Stimulated activated CD4-positive, alpha-beta T cell treated with anti-CD3 and anti-CD28 coated beads, Interleukin-15, amount 100 ng/mL, for 1 hour (primary cell): ENCODE data around the gene FAM184A.
"Not testable (repeated sequence)": the region's sequence is repeated elsewhere in the genome, so short reads cannot be mapped to it uniquely, and the experiment has no call there.

Experiments
- DNase-seq, 2 donors: peaks; one replicate each; pipeline ENCODE4 v3.0.0-alpha.2; 2020; ENCODE audit warnings: low read depth in 1 of 2, low spot score in 1 of 2

Gene FAM184A

DNA sequence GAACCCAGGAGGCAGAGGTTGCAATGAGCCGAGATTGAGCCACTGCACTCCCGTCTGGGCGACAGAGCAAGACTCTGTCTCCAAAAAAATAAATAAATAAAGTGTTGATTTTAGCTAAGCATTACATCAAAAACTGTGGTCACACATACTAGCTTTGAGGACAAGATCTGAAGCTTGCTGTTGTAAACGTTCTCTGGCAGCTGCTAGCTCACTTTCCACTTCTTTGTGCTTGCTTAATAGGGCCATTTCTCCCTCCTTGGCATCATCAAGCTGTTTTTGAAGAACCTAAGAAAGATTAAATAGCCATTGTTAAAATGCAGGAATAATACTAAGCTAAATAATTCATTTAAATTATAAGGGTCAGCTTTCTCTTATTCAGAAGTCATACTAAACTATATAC lies 55.7 kb downstream of the FAM184A start:
- no peak for DNase-seq

DNA sequence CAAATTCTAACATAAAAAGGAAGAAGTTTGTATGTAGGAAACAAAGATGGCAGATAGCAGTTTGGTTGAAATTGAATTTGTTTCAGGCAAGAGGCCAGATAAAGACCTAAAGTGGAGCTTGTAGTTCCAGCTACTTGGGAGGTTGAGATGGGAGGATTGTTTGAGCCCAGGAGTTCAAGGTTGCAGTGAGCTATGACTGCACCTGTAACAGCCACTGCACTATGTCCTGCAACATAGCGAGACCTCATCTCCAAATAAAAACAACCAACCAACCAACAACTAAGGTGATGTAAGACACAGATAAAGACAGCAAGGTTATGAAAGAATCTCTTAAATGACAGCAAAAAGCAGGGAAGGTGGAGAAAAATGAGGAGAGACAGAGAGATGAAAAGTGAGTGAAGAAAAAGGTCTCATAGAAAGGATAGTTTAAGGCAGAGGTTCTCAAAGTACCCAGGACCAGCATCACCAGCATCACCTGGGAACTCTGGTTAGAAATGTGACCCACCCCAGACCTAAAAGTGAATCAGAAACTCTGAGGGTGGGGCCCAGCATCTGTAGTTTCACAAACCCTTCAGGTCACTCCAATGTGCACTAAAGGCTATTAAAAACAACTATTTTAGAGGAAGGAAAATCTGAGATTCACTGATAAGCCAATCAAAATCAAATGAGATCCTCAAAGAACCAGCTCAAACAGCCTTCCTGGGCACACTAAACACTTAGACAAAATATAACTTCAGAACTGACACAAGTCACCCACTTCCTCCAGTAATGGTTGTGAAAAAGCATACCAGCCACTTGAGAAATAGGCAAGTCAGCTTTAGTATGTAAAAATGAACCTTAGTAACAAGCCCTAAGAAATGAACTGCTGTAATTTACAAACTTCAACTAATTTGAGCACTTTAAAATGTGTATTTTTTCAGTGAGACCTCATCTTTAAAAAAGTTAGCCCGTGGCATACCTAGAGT lies 57.6 kb downstream of the FAM184A start:
- DNase-seq, result no peak

DNA sequence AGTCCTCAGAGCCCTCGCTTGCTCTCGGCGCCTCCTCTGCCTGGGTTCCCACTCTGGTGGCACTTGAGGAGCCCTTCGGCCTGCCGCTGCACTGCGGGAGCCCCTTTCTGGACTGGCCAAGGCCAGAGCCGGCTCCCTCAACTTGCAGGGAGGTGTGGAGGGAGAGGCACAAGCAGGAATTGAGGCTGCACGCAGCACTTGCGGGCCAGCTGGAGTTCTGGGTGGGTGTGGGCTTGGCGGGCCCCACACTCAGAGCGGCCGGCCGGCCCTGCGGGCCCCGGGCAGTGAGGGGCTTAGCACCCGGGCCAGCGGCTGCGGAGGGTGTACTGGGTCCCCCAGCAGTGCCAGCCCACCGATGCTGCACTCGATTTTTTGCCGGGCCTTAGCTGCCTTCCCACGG lies 63.3 kb downstream of the FAM184A start:
- not testable (repeated sequence) for DNase-seq

DNA sequence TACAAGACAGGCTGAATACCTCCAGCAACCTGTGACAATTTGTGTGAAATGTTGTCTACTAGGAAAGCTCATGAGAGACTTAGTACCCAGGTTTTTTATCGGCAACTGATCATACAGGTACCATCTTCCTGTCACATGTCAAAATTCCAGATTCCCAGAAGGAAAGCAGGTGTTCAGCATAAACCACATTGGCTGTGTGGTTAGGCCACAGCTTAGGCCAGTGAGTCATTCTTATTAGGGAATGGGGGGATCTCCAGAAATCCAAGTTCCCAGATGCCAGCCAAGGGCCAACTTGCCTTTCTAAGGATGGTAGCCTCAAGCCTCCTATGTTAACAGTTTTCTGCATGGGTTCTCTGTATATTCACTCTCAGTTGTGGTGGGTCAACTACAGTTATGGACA lies 65.9 kb downstream of the FAM184A start:
- DNase-seq, result no peak

DNA sequence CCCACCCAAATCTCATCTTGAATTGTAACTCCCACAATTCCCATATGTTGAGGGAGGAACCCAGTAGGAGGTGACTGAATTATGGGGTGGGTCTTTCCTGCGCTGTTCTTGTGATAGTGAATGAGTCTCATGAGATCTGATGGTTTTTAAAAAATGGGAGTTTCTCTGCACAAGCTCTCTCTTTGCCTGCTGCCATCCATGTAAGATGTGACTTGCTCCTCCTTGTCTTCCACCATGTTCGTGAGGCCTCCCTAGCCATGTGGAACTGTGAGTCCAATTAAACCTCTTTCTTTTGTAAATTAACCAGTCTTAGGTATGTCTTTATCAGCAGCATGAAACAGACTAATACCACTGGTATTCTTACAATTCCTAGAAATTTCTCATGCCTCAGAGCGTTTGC lies 69.2 kb downstream of the FAM184A start:
- DNase-seq, result not testable (repeated sequence)

DNA sequence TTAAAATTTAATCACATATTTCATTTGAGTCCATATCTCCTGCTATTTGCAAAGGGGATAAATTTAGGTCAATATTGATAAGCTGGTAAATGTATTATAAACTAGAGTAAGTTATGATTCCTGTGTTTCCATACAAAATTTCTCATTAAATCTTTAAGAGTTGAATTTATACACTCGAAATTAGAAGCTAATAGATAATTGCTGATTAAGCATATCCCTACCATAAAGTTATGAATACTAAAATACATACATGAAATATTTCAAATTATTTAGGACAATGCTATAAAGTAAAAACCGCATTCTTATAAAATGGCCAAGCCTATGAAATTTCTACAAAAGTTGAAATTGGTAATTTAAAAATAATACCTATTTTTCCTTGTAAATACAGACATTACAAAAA lies 71.5 kb downstream of the FAM184A start:
- no peak for DNase-seq

DNA sequence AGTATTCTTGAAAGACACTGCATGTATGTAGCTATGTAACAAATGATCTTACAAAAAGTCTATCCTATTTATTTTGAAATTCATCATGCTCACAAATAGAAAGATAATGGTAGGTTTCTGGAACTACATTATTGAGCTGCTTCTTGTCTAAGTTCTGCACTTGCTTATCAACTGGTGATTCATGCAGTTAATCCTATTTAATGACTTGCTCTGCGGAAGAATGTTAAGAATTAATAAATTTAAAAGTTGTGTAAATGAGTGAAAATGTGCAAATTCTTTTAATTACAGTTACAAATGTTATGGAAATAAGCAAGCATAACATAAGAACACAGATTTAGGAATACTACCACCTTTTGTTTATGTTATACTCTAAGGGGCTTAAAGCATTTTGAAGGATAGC lies 76.4 kb downstream of the FAM184A start:
- DNase-seq, result no peak

DNA sequence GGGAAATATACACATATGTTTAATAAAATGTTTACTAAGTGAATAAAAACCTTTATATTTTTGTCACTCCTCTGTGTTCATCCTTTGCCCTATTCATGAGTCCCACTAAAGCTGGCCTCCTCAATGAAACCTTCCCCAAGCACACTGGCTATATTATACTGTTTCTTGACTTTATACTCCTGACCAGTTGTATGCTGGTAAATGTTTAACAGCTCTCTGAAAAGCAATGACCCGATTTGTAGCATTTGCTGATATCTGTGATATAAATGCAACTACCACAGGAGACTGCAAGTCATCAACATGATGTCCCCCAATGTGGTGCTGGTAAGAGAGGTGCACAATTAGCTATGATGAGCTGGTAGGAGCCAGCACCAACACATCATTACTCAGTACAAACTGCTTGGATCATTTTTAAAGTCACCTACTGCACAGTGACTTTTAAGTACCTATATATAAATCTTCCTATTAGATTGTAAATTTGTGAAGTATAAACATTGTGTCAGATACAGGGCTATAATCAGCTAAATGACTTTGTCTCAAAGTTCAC lies 78.9 kb downstream of the FAM184A start:
- DNase-seq, result no peak

DNA sequence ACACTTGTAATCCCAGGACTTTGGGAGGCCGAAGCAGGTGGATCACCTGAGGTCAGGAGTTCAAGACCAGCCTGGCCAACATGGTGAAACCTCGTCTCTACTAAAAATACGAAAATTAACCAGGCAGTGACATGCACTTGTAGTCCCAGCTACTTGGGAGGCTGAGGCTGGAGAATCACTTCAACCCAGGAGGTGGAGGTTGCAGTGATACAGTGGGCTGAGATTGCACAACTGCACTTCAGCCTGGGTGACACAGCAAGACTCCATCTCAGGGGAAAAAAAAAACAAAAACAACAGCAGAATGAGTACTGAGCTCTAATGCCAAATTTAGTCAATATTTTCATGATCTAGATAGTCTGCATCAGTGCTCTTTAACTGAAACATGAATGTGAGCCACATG lies 81.0 kb downstream of the FAM184A start:
- not testable (repeated sequence) for DNase-seq

DNA sequence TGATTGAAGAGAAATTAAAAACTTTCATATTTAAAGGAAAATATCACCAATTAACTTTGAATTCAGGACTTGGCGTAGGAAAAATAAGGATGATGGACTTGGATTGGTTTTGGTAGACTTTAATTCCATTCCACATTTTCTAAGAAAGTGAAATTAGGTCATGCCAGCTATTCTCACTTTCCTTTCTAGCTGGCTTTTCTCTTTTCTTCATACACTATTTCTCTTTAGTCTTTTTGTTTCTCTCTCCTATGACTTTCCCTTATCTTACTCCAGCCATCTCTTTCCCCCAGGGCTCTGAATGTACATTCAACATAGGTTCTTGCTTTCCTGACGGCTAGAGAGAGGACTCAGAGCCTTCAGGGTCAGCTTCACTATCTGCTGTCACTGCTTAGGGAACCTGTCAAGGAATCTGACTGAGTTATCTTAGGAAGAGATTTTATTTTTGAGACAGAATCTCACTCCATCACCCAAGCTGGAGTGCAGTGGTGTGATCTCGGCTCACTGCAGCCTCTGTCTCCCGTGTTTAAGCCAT lies 82.1 kb downstream of the FAM184A start:
- DNase-seq, result no peak

DNA sequence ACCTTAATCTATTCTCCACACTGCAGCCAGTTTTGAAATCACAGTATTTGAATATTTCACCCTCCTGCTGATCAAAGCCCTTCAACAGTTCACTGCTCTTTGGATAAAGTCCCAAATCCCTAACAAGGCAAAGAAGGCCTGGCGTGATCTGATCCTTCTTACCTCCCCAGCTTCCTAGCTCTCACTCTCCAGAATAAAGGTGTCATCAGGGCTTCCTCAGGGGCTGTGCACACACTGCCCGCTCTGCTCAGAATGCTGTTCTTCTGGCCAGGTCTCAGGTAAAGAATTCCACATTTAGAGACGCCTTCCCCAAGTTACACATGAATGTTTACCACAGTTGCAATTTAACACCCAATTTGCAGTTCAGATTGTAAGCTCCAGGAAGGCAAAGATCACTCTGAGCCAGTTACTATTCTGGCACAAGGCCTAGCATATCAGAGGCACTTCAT lies 84.6 kb downstream of the FAM184A start:
- DNase-seq, result no peak

DNA sequence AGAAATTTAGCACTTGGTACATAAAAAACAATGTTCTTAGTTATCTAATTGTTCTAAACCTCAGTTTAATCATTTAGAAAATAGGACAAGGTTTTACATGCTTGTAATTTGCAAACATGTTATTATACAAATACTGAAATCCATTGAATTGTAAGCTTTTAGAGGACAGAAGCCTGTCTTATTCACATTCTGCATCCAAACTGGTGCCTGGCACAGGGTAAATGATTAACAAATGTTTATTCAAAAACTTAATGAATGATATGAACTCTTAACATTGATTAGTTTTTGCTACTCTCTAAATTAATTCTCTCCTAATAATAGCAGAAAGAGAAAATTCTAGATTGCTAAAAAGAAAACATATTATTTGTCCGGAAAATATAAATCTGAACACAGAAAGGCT lies 85.1 kb downstream of the FAM184A start:
- DNase-seq, result no peak

DNA sequence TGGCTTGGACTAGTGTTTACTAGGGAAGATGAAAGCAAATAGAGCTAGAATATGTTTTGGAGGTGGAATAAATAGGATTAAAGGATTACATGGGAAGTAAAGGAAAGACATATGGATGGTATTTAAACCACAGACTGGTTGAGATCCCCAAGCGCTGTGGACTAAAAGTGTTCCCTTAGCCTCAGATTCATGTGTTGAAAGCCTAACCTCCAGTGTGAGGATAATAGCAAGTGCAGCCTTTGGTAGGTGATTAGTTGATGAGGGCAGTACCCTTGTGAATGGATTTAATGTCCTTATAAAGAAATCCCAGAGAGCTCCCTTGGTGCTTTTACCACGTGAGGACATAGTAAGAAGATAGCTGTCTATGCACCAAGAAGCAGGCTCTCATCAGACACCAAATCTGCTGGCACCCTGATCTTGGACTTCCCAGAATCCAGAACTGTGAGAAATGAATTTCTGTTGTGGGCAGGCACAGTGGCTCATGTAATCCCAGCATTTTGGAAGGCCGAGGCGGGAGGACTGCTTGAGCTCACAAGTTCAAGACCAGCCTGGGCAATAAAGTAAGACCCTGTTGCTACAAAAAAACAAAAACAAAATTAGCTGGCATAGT lies 86.2 kb downstream of the FAM184A start:
- DNase-seq, result no peak

DNA sequence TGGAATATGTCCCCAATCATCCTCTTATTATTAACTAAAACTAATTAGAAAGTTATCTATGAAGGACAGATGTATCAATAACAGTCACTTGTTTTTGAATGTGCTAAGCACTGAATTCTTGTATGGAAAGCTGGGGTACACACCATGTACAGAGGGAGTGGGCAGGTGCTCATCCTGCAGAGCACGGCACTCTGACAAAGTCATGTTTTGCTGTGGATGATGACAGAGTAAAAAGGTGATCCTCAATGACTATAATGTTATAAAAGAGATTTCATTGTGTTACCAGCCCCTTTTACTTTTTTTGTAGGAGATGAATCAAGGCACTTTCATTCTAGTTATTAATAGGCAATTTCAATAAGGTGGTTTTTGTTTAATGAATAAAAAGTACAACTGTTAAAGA lies 92.2 kb downstream of the FAM184A start:
- no peak for DNase-seq

DNA sequence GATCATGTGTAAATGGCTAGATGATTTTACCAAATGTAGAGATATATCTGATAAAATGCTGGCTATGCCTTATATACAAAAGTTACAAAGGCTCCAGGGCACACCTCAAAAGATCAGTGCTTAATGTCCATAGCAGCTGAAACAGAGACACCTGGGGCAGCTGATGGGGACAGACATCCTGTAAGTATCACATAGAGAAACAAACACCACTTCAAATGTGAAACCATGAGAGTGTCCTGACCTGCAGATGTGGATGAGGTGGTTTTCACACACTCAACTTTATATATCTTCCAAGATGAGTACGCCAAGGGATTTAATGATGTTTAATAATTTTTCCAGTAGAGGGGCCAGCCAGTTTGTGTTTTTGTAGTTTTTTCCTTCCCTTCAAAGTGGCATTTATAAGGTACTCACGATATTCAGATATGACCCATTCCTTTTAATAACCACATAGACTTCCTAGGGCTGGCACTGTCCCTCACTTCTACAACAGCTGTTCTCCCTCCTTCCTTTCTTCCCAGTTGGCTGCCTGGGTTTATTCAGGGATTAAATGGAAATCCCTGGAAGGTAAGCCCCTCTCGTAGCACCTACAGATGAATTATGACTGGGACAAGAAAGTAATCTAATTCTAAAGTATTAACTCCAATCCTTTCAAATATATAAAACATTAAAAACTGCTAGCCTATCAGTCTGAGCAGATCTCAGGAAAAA lies 93.2 kb downstream of the FAM184A start:
- DNase-seq, result no peak

DNA sequence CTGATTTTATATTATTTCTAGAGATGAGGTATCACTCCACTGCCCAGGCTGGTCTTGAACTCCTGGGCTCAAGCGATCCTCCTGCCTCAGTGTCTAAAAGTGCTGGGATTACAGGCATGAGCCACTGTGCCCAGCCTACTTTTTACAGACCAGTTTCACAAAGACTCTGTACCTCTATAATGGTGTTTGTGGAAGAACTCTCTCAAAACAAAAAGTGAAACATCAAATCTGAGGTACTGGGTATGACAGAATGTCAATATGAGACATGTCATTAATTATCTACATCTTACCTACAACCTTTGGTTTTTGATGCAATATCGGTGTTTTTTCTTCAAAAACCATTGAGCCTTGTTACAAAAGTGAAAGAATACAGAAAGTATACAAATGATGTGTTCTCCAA lies 94.1 kb downstream of the FAM184A start:
- no peak for DNase-seq

DNA sequence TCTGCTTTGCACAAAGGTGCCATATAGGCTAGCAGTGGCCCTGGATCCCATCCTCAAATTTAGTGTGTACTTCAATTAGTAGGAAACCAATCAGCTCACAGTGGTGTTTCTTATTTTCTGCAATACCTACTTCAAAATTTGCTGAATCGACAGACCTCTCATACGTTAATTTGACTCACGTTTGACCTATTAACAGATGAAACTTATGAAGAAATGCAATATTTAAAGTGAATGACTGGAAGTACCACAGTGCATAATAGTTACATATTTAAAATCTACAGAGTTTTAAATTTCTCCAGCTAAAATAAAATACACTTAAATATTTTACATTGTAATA lies 95.9 kb downstream of the FAM184A start:
- DNase-seq, result no peak

DNA sequence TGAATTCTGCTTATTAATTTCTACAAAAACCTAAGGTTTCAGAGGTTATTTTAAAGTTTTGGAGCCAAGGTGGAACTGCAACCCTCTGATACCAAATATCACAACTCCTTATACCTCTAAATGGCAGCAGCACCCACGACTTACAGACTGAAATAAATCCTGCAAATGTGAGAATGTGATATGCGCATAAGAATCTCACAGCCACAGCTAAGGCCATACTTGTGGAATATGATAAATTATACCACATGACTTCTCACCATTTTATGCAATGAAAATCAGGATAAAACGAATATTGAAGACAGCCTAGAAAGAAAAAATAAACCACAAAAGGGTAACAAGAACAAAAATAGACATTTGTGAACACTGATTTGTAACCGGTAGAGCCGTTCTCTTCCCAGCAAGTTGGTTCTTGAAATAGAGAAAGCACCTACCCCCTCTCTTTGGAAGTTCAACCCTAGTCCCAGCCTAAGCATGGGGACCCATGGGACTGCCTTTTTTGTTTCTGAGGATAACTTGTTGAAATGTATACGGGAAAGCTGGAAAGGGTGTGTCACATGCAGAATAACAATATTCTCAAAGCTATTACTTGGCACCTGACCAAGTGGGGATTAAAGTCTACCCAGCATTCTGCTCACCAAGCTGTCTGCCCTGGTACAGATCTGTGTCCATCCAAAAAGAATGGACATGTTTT lies 96.4 kb downstream of the FAM184A start:
- no peak for DNase-seq

DNA sequence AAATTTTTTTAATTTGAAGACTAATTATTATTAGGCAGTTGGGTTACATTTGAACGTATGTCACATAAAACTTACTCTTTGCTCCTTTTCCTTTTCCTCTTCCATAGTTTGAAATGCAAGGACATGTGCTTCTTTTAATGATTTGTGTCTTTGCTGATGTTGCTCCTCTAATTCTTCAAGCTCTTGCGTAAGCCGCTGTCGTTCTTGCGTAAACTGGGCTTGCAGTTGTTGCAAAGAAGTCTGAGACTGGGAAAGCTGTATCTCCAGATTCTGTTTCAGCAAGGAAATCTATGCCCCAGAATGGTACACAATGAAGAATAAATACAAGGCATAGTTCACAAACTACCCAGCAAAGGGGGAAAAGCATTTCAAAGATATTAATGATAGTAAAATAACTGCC lies 98.4 kb downstream of the FAM184A start:
- no peak for DNase-seq

DNA sequence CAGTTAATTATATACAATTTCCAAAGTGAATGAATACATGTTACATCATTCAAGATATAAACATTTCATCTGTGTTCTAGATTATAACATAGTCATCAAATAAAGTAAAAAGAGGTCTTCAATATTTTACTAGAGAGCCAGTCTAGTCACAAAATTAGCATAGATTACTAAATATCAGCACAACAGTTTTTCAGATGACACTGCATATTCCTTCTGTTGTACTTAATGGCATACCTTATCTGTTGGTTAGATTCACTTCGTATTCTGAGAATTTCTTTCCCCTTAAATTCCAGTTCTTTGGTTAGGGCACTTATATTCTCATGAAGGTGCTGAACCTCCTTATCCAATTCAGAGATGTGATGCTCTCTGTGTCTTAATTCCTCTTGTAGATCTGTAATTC lies 103.7 kb downstream of the FAM184A start:
- no peak for DNase-seq

DNA sequence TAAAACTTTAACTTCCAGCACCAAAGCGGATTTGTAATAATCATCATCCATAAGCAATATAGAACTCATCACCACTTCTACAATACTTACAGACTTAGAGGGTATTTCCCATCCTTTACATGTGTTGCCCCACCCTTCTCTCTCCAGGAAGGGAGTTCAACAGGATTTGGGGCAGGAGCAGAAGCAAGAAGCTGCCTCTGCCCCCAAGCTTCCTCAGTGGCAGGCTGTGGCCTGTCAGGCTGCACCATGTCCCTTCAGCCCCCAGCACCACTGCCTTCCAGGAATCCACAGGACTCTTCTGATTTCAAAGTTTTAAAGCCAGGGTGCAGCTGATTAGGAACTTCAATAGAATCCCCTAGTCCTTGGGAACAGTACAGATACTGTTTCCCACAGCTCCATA lies 106.8 kb downstream of the FAM184A start:
- no peak for DNase-seq
